Dermis microvascular lymphatic vessel endothelial cell (primary cell): ENCODE measurements around the gene PRPSAP2. TPM values are rescaled to one million over a fixed set of nuclear protein-coding genes. Genes with fewer than 3 reads are reported as not detected.
"Not testable (repeated sequence)": the region's sequence is repeated elsewhere in the genome, so short reads cannot be mapped to it uniquely, and the experiment has no call there.

ENCODE experiments used
- DNase-seq, 2 donors: peaks; one replicate each; pipeline versions ENCODE4 v3.0.0 to v3.0.0-alpha.2; 2010; ENCODE audit warnings: low read depth in 2 of 2
- total RNA-seq: library from RNA; depleted of rRNA; stranded (reverse); fragments of >200 nt; gene quantifications from 2 replicates; pipeline ENCODE4 v1.2.1, GENCODE V29; 2014

PRPSAP2 gene, protein sequence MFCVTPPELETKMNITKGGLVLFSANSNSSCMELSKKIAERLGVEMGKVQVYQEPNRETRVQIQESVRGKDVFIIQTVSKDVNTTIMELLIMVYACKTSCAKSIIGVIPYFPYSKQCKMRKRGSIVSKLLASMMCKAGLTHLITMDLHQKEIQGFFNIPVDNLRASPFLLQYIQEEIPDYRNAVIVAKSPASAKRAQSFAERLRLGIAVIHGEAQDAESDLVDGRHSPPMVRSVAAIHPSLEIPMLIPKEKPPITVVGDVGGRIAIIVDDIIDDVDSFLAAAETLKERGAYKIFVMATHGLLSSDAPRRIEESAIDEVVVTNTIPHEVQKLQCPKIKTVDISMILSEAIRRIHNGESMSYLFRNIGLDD
- 32.4 and 35.4 TPM in 2 replicates for total RNA-seq

DNA sequence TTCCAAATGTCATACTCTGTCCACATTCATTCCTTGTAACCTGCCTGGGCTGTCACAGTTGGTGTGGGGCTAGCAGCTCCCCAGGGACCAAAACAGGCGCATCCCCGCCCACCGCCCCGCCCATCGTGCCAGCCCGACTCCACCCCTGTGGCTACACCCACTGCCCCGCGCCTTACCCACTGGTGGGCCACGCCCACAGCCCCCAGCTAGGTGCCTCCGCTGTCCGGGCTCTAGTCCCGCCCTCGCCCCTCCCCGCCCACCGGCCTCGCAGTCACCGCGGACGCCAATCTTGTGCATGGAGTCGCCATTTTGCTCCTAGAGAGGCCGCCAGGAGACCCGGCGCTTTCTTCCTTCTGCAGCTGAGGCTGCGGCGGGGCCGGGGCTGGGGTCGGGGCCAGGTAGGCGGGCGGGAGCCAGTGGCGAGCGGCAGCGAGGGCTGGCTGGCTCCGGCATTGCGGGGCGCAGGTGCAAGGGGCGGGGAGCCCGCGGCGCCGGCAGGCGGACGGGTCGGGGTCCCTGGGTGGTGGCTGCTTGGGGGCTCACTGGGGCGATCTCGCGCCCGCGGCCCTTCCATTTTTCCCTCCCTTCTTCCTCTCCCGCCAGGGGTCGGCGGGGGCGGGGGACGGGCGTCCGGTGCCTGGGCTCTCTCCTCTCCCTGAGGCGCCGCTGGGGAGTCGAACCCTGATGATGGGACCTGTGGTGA, at the start of gene PRPSAP2:
Gene PRPSAP2 (plus strand): TSS at position 268 of the 703 bp plus-strand sequence. CDS start 7,703 bp downstream, outside the sequence.
- DNase-seq: peak; percentile 84 to 95

DNA sequence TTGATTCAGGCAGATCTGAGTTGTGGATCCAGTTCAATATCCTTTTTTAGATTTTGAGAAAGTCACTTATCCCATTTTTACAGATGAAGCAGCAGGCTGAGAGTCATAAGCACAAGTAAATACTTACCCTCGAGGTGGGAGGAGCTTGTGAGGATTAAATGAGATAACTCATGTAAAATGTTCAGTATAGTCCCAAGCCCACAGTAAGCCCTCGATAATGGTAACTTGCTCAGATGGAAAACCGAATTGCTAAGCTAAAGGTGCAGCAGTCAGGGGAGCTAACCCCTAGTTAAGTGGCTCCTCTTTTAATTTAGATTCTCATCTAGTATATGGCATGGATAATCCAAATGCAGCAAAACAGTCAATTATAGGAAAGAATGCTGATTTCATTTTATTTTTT, 42.0 kb upstream of the PRPSAP2 start:
- not testable (repeated sequence) for DNase-seq

DNA sequence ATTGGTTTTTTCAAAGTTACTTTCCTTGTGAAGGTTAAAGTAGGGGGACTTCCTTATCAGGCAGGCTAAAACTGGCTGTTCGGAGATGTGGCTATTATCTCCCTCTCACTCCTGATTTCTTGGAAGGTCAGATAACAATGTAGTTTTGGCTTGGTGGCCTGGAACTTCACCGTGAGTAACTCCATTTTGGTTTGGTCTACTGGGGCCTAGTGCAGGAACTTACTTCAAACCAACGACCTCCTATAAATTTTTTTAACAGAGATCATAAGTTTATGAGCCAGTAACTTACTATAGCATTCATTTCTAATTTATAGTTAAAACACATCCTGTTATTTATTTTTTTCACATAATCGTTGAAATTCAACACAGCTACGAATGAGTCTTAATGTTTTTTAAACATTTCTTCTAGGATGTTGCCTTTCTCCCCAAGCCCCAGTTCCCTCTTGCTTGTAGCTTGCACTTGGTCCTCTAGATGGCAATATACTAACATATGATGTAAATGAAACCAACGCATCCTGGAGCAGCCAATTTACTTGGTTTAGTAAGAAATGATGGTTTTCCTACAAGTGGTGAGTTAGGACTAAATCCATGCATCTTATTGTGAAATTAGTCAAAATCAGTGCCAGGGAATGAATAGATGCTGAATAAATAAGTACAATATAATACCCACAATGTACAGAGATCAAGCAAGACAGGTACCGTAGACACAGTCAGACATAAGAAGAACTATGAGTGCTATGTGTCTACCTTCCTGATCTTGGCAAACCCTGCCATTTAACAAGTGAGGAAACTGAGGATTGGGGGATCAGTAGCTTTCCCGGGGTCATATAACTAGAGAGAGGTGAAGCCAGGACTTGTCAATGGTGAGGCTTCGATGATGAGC, 41.2 kb upstream of the PRPSAP2 start:
- DNase-seq: peak; percentile 58 to 82

DNA sequence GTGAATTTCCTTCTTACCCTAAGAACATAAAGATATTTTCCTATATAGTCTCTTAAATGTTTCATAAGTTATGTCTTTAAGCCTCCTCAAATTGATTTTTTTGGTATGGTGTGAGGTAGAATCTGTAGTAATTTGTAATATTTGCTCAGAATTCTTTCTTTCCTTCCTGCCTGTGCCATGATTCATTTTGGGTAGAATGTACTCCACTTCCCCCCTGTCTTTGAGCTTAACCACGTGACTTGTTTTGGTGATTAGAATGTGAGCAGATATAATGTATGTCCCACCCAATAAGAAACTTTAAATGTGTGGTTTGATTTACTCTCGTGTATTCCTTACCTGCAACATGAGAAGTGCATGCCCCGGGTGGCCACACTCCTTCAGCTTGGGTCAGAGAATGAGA, 36.5 kb upstream of the PRPSAP2 start:
- peak in 1 of 2 donors; percentile 15 for DNase-seq

DNA sequence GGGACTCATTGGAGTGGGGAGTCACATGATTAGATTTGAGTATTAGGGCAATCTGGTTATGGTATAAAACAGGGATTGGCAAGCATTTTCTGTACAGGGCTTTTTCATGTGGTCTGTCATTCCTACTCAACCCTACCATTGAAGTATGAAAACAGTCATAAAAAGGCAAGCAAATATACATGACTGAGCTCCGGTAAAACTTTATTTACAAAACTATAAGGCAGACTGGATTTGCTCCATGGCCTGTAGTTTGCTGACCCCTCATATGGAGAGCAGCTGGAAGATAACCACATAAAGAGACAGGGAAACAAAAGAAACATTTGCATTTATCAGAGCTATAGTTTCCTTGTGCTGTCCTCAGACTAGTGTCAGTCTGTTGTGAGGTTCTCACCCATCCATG, 30.3 kb upstream of the PRPSAP2 start:
- DNase-seq: not testable (repeated sequence)

DNA sequence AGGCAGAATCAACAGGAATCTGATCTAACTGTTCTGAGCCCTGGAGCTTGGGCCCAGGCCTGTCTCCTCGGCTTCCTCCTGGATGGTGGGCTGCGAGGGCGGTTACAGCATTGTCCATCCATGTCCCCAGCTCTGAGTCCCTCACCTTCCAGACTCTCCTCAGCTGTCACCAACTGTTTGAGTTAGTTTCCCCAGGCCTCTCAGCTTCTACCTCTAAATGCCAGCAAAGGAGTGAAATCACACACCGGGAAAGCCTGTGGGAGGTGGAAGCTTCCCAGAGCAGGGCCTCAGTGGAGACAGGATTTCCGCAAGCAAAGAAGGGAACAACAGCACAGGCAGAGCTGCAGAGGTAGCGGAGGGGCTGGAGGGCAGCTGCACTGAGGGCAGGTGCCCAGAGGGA, 9.4 kb upstream of the PRPSAP2 start:
- no peak for DNase-seq

DNA sequence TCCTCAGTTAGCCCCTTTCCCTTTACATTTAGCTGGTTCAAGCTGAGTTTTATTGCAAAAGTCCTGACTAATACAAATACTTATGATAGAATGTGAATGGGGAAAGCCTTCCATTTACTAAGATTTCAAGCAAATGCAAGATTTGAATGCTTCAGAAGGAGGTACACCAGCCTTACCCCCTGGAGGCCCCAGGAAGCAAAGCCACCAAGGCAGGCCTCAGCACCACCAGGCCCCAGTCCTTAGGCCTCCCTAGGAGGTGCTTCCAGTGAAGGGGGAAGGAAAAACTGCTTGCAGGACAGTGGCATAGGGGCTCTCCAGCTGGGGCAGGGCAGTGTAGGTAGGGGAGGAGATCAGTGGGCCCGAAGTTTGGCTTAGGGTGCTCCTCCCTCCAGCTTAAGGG, 7.3 kb upstream of the PRPSAP2 start:
- no peak for DNase-seq

DNA sequence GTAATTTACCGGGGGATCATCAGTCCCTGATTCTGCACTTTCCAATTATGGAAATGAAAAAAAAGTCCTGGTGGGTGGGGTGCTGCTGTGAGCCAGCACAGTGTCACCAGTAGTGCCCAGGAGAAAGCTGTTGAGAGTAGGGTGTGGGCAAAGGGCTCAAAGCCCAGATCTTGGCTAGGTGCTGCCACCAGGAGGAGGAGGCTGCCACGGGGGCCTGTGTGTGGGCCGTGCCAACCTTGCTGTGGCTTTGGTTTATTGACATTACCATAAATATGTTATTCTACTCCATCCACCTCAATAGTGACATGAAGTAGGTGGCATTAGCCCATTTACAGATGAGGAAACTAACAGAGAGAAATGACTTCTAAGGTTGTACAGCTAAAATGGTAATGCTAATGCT, 6.7 kb upstream of the PRPSAP2 start:
- no peak for DNase-seq

DNA sequence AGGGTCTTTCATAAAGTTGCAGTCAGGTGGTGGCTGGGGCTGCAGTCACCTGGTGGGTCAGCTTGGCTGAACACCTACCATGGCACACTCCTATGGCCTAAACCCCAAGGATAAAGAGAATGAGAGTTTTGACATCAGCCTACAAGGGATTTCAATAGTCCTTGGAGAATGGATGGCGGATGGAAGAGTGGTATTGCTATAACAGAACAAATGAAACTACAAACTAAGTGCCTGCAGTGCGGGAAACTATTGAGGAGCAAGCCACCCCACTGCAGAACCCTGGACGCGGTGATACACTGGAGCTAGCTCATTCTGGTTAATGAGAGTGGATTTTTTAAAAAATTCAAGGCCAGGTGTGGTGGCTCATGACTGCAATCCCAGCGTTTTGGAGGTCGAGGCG, 3.0 kb upstream of the PRPSAP2 start:
- DNase-seq: no peak

DNA sequence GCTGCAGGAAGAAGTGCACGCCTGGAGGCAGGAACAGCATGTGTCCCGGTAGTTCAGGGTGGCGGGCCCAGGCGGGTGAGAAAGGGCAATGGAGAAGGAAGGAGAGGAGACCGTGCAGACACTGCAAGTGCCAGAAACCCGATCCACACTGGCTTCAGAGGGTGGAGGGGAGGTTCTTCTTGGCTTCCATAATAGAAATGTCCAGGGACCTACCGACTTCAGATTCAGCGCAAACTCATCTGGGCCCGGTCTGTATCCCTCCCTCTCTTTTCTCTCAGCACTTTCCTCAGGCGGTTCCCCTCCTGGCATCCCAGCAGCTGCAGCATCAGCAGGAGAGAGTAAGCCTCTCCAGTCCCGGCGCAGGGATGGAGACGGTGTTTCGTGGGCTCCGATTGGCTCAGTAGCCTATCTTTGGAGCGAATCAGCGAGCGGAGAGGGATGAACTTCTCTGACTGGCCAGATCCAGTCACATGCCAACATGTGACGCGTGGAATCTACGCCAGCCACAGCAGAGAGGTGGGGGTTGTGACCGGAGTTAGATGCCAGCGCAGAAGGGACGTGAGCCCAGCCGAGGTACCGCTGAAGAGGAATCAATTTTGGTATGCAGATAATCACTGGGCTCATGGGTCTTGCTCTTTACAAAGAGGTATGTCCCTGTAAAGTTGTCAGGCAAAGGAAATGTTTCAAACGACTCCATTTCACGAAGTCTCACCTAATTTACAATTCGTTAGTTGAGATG, 1.9 kb upstream of the PRPSAP2 start:
- DNase-seq: peak; percentile 88 to 96

DNA sequence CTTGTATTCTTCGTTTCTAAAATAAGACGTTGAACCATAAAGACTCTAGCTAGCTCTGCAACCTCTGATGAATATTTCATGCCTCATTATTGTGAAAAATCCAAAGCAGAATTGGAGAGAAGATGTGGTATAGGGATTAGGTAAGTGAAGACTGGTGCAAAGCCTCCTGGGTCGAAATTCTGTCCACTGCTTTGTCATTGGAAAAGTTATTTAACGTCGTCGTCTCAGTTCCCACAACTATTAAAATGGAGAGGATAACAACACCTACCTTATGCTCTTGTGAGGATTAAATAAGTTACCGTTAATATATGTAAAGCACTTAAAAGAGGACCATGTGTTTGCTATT, 1.4 kb upstream of the PRPSAP2 start:
- no peak for DNase-seq

DNA sequence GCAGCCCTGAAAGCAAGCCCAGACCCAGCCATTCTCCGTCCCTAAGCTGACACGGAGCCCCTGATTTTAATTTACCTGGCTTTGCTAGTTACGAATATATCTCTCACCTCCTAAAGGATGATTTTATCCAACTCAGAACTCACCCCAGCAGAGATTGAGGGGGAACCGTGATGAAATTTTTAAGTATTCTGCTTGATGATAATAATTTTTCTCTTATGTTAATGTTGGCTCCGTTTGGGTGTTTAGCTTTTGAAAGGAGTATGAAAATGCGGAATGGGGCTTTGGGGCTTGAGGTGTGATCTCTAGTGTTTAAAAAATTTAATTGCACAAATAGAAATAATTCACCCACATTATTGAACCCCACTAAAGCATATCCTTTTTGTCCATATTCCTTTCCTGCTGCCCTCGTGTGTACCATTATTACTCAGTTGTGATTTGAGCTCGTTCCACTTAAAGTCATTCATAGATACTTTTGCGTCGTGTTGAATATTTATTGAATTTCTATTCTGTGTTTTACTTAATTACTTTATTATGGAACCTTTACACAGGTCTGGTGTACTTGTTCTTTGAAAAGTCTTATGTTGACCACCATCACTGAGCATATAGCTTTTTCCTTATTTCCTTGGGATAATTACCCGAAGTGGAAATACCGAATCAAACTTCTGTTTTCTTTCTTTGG, 775 bp downstream of the PRPSAP2 start:
- no peak for DNase-seq

DNA sequence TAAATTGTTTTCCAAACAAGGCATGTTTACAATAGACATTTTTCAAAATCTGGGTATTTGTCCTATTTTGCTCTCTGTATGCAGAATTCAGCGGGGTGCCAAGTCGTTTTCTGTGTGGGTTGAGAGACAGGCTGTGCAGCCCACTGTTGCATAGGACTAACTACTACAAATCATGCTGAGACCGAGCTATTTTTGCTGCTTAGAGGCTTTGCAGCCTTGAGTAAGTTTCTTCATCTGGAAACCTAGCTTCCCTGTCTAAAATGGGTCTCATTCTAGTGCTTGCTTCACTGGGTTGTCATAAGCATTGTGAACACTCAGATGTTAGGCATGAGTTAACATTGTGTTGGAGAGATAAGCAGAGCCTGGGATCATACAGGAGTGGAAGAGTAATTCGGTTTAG, 1.3 kb downstream of the PRPSAP2 start:
- DNase-seq: no peak

DNA sequence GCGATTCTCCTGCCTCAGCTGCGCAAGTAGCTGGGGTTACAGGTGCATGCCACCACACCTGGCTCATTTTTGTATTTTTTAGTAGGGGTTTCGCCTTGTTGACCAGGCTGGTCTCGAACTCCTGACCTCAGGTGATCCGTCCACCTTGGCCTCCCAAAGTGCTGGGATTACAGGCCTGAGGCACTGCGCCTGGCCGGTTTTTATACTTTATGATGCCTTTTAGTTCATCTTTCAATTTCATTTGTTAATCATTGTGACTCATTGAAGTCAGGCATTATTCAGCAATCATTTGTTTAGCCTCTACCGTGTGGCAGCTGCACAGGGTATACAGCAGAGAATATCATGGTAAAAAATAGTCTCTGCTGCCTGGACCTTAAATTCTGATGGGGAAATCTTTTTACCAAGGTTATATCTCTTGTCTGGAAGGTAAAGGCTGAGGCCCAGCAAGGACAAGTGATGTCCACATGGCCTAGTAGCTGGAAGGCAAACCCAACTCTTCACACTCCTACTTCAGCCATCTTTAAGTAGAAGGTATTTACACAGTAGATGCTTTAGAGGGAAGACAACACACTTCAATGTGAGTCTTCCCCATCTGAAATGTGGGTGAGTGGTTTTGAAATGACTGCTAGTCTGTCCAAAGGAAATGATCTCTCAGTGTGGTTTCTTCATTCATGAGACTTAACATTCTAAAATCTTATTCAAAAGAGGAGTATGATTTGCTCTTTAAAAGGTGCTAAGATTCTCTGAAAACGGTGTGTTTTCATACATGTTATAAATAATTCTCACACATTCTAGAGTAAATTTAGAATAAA, 2.4 kb downstream of the PRPSAP2 start:
- no peak for DNase-seq

DNA sequence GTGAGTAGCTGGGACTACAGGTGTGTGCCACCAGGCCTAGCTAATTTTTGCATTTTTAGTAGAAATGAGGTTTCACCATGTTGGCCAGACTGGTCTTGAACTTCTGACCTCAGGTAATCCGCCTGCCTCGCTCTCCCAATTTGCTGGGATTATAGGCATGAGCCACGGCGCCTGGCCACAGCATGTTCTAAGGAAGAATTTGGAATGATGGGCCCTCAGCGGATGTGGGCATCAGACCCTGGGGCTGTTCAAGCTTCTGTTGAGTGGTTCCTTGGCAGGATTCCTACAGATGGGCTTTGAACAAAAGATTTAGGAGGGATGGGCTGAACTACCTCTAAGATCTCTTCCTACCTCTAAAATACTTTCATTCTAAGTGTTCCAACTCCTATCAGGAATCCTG, 4.1 kb downstream of the PRPSAP2 start:
- no peak for DNase-seq

DNA sequence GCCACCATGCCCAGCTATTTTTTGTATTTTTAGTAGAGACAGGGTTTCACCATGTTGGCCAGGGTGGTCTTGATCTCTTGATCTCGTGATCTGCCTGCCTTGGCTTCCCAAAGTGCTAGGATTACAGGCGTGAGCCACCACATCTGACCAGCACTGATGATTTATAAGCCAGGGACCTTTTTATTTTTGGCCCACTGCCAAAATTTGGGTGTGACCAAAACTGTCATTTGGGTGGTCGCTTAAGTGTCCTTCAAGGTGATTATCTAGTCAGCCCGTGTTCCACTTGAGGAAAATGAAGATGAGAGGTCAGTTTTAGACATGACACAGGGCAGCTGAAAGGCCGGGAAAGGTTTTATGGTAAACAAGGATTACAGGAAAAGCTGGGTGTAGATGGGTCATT, 7.1 kb downstream of the PRPSAP2 start:
- DNase-seq: not testable (repeated sequence)

DNA sequence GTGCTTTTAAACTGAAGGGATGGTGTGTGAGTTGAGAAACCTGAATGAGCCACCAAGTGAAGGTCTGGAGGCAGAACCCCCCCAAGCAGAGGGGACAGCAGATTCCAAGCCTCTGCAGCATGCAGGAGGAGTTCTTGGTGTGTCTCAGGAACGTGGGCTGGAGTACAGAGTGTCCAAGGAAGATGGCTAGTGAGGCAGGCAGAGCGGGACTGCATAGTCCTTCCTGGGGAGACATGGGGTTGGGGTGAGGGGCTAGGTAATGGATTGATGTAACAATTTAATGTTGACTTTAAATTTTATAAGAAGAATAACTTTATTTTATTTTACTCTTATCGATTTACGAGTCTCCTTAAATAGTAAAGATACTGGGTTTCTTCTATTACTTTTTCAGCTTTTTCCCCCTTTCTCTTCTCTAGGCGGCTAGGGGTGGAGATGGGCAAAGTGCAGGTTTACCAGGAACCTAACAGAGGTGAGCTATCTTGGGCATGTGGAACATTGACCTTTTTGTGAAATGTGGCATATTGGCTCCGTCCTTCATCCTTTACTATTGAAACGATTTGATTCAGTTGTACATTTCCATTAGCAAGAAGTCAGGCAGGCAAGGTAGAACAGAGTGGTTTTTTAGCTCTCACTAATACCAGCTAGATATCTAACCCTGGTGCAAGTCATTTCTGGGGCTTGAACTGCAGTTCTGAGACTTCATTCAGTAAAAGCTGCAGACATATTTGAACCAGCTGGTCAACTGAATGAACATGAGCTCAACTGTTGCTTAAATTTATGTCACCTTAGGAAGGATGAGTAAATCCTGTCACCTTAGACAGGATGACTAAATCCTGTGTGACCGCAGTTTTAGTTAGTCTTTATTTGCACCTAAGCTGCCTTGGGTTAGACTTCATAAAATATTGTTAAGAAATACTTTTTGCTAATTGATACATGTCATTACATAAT, 9.2 kb downstream of the PRPSAP2 start:
- no peak for DNase-seq

DNA sequence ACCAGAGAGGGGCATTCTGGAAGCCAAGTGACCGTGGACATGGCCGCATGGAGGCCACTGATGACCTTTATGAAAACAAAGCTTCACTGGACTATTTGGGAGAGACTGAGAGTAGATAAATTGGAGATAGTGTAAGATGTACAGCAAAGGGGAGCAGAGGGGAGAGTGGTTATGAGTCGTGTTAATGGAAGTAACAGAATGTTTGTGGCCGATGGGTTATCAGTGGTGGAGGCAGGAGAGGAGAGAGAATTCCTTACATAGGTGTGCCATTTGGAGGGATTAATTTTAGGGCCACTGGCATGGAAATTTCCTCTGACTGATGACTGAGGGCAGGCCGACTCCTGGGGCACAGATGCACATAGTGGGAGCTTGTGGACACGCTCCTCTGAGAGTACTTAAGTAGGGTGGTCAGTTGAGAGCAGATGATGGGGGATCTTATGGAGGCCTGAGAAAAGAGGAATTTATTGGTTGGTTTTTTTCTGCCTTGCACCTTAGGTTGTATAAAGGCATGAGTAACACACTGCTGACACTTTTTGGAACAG, 19.2 kb downstream of the PRPSAP2 start:
- no peak for DNase-seq
